Rectal smooth muscle tissue (tissue), 1 donor: ENCODE data around the gene NT5E.
A peak's percentile ranks its signal among the peaks of the same experiment; 100 is the strongest.

ENCODE experiments used
- H3K27ac ChIP-seq: one replicate; pipeline ENCODE4 v1.7.0; 2013; ENCODE audit warnings: low read depth, low read length, inconsistent platforms
- H3K27me3 ChIP-seq: one replicate; pipeline ENCODE4 v1.7.0; 2013; ENCODE audit warnings: low read length; ENCODE audit not compliant: control insufficient read depth, insufficient read depth
- H3K36me3 ChIP-seq: one replicate; pipeline ENCODE4 v1.7.0; 2013; ENCODE audit warnings: low read length; ENCODE audit not compliant: control insufficient read depth, insufficient read depth
- H3K4me1 ChIP-seq: one replicate; pipeline ENCODE4 v1.7.0; 2013; ENCODE audit warnings: low read length; ENCODE audit not compliant: control insufficient read depth, insufficient read depth
- H3K4me3 ChIP-seq: one replicate; pipeline ENCODE4 v1.7.0; 2013; ENCODE audit warnings: low read length
- H3K9ac ChIP-seq: one replicate; pipeline ENCODE4 v1.7.0; 2013; ENCODE audit warnings: low read length

NT5E gene

DNA sequence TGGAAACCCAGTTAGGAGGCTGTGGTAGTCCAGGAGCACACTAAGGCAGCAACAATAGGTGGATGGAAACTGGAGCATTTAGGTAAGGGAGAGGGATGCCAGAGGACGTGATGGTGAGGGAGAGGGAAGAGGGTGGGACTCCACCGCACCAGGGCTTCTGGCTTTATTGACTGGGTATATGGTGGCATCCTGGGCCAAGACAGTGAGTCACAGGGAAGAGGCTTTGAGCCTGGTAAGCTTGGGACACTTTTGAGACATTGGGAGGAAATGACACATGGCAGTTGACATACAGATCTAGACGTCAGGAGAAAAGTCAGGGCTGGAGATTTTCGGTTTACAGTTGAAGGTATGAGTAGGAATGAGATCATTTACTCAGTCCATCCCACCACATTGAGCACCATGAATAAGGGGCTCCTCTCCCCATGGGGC lies 14.9 kb downstream of the NT5E start:
- Histone ChIP-seq H3K4me3 (no peak overlapping the region), H3K27ac (no peak overlapping the region), H3K36me3 (peaks cover 3% of the 10 kb centered on the region), H3K4me1 (peaks cover 7% of the 10 kb centered on the region), H3K27me3 (no peaks in the 10 kb centered on the region), H3K9ac (no peak overlapping the region)

DNA sequence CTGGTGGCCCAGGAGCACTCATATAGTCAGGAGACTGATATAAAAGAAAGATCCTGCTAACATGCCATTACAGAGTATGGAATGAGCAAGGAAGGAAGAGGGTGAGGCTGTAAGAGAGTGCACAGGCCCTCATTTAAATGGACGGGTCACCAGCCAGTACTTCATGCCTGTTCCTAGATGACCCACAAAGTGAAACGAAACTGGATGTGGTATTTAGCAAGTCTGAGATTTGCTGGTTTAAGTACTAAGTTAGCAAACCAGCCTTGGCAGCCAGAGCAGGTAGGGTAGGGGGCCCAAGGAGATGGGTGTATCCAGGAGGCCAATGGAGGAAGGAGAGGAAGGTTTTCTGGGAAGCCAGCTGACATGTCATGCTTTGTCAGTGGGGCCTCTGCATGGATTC lies 15.9 kb downstream of the NT5E start:
- Histone ChIP-seq H3K27me3 (no peaks in the 10 kb centered on the region), H3K4me1 (peaks cover 7% of the 10 kb centered on the region), H3K4me3 (no peak overlapping the region), H3K27ac (no peak overlapping the region), H3K9ac (no peak overlapping the region), H3K36me3 (peaks cover 6% of the 10 kb centered on the region)

DNA sequence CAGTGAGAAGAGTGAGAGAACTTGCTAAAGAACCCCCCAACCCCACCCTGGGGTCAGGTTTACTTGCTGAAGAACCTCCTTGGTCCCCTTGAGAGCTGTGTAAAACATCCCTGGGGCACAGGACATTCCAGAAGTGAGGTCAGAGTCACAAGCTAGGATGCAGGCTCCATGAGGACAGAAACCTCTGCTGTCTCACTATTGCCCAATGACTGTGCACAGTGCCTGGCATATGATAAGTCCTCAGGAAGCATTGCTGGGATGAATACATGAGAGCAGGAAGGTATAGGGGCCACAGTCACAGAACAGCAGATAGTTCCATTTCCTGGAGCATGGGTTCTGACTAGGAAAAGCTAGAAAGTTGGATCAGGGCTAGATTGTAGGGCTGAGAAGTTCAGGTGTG lies 18.4 kb downstream of the NT5E start:
- H3K36me3 ChIP-seq = peaks cover 6% of the 10 kb centered on the region
- no peak overlapping the region for H3K27ac ChIP-seq
- no peaks in the 10 kb centered on the region for H3K4me1 ChIP-seq
- H3K4me3 ChIP-seq = no peak overlapping the region
- H3K9ac ChIP-seq = no peak overlapping the region
- H3K27me3 ChIP-seq = no peaks in the 10 kb centered on the region

DNA sequence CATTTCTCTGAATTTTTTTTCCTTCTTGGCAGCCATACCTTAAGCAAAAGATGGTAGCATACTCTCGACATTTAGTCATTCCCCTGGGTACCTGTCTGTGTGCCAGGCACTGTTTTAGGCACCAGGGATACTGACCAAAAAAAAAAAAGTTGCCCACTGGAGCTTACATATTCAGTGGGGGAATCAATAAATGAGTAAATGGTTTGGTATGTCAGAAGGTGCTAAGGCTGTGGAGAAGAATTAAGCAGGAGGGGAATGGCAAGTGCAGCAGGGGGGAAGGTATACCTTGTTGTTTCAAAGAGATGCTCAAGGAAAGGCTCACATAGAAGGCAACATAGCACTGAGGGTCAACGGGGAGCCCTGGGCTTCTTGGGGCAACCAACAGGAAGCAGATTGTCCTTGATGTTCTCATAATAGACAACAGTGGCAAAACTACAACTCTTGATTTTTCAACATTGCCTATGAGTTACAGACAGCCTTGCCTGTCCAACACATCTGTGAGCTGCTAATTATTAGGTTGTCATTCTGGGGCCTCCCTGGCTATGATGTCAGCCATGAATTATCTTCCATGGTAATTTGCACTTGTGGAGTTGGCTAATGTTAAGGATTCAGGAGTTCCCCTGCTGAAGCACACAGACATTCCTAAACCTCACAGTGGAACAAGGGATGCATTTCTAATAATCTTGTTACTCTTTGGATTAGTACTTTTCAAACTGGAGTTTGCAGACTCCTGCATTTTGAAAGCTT lies 19.6 kb downstream of the NT5E start:
- no peak overlapping the region for H3K4me3 ChIP-seq
- H3K9ac ChIP-seq = no peak overlapping the region
- no peak overlapping the region for H3K27ac ChIP-seq
- H3K36me3 ChIP-seq = peaks cover 6% of the 10 kb centered on the region
- H3K4me1 ChIP-seq = no peaks in the 10 kb centered on the region
- no peaks in the 10 kb centered on the region for H3K27me3 ChIP-seq

DNA sequence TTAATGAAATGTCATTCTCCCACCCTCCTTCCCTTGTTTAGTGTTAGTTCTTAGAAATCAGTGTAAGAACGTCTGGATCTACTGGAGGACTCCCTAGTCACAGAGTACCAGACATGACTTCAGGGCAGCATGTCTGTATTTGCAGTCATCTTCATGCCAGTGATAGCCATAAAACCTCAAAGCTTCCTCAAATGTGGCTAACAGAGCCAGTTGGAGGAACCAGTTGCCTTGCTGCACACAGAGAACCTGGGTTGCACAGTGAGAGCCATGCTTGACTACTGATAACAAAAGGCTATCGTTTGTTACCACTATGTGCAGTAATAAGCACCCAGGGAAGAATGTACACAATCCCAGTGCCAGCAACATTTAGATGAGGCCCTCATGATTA lies 20.1 kb downstream of the NT5E start:
- H3K4me1 ChIP-seq = no peaks in the 10 kb centered on the region
- no peak overlapping the region for H3K9ac ChIP-seq
- no peak overlapping the region for H3K27ac ChIP-seq
- peaks cover 6% of the 10 kb centered on the region for H3K36me3 ChIP-seq
- H3K27me3 ChIP-seq = no peaks in the 10 kb centered on the region
- H3K4me3 ChIP-seq = no peak overlapping the region

DNA sequence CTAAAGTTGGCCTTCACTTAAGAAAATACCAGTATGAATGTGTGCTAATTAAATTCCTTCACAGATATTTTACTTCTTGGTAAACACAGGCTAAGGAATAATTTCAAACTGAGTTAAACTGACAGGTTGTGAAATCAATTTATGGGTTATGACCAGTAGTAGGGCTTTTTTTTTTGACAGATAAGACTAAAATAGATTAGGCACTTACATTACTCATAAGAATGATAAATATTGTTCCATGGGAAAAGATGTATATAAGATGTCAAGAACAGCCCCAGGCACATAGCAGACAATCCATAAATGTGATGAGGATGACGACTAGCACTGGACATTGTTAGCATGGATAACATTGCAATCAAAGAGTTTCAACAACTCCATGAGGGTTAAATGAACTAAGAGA lies 22.9 kb downstream of the NT5E start:
- H3K4me1 ChIP-seq = no peaks in the 10 kb centered on the region
- no peak overlapping the region for H3K27ac ChIP-seq
- H3K27me3 ChIP-seq = no peaks in the 10 kb centered on the region
- H3K9ac ChIP-seq = no peak overlapping the region
- H3K36me3 ChIP-seq = peaks cover 8% of the 10 kb centered on the region
- no peak overlapping the region for H3K4me3 ChIP-seq

DNA sequence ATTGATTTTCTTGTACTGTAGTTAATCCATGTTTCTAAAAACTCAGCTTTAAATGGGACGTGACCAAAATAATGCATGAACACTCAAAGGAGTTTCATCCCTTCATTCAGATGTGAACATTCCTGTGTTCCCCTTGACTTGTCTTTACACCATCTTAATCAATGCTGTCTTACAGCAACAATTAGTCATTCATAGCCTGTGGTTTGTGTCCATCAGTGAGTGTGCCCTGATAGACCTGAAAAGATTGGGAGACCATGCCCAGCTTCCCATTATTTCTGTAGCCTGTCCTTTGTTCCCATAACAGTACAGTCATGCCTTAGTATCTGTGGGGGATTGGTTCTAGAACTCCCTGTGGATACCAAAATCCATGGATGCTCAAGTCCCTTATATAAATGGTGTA lies 23.9 kb downstream of the NT5E start:
- Histone ChIP-seq H3K27me3 (no peaks in the 10 kb centered on the region), H3K4me3 (no peak overlapping the region), H3K36me3 (peaks cover 4% of the 10 kb centered on the region), H3K9ac (no peak overlapping the region), H3K4me1 (no peaks in the 10 kb centered on the region), H3K27ac (no peak overlapping the region)

DNA sequence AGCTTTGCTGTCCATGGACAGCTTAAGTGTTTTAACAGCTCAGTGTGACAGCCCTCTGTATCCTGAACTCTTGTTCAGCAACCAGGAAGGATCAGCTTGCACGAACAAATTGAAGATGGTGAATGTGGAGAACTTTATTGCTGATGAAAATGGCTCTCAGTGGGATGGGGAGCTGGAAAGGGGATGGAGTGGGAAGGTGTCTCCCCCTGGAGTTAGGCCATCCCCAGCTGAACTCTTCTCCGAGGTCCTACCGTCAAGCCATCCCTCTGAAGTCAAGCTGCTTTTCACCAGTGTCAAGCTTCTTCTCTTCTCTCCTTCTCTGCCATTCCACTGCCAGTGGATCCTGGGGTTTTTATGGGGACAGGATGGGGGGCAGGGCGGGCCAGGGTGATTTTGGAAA lies 26.6 kb downstream of the NT5E start:
- Histone ChIP-seq H3K27me3 (no peaks in the 10 kb centered on the region), H3K4me3 (no peak overlapping the region), H3K36me3 (peaks cover 2% of the 10 kb centered on the region)

DNA sequence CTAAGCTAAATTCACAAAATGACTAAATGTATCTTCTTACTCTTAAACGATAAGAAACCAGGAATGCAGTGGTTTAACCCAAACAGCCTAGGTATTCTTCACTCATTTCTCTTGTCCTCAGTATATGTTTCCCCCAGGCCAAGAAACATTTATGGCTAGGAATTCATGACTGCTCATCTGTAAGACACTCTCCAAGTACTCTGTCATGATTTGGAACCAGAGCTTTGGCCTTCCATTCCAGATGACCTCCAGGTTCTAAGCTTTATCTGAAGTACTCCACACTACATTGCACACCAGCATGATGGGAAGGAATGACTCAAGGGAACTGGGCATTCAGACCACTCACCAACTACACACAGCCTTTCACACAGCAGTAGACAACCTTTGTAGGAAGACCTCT lies 29.3 kb downstream of the NT5E start:
- peaks cover 2% of the 10 kb centered on the region for H3K36me3 ChIP-seq
- H3K27ac ChIP-seq = no peak overlapping the region
- peaks cover 2% of the 10 kb centered on the region for H3K4me1 ChIP-seq
- no peaks in the 10 kb centered on the region for H3K27me3 ChIP-seq
- no peak overlapping the region for H3K4me3 ChIP-seq
- no peak overlapping the region for H3K9ac ChIP-seq

More for the DNA sequence above, 26.6 kb downstream of the NT5E start:
- Histone ChIP-seq H3K4me1 (no peaks in the 10 kb centered on the region), H3K27ac (no peak overlapping the region), H3K9ac (no peak overlapping the region)

DNA sequence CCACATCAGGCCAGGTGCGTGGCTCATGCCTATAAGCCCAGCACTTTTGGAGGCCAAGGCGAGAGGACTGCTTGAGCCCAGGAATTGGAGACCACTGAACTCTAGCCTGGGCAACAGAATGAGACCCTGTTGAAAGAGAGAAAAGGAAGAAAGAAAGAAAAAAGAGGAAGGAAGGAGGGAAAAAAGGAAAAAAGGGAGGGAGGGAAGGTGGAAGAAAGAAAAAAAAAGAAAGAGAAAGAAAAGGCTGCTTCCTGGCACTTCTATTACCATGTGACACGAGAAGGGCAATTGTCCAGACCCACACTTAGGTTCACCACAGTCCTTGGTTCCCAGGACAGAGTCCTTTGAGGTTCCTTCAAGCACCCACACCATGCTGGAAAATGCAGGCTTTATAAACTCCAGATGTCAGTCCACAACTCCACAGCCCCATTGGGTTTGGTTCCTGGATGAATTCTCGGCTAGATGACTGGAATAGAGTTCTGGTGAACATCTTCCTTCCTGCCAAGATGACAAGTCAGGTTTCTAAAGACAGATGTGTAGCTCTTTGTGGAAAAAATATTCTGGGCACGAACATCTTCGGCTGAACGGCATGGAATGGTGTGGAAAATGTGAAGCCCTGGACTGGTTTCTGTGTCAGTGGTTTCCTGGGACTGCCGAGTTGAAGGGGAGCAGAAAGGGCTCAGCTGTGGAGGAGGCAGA lies 32.5 kb downstream of the NT5E start:
- Histone ChIP-seq H3K4me3 (no peak overlapping the region), H3K36me3 (no peaks in the 10 kb centered on the region), H3K9ac (no peak overlapping the region), H3K27ac (peak overlapping the region; percentile 57), H3K27me3 (no peaks in the 10 kb centered on the region), H3K4me1 (peaks cover 2% of the 10 kb centered on the region)

DNA sequence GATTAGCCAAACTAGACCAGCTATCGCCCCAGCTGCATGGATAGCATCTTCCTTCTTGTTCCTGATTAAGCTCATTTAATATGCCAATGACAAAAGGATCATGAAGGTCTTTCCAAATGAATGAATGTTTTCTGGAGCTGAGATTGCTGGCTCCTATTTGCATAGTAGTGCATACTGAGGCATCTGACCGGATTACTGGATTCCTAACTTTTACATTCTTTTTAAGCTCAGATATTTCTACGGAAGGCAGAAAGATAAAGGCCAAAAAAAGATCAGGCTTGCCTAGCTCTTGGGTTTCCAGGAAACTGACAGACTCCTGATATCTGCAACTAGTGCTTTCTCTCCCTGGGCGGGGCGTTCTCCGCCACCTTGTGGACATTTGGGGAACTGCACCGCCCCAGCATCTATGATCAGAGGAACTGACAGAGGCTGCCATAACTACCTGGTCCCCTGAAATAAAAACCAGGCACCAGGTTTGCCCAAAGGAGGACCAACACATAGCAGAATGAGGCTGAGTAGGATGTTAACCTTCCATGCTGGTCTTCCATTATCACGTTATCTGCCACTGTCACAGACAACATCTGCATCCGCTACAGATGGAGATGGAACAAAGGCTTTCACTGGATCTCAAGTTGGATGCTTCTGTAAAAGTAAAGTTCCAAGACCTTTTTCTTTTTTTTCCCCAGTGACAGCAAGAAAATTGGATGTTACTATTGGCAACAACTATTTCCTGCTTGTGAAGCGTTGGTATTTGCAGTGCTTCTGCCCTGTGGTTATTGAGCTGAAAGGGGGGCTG lies 33.2 kb downstream of the NT5E start:
- H3K27me3 ChIP-seq = no peaks in the 10 kb centered on the region
- peaks cover 3% of the 10 kb centered on the region for H3K36me3 ChIP-seq
- no peak overlapping the region for H3K4me3 ChIP-seq
- no peak overlapping the region for H3K9ac ChIP-seq
- peak overlapping the region; percentile 52 for H3K27ac ChIP-seq
- peaks cover 2% of the 10 kb centered on the region for H3K4me1 ChIP-seq

DNA sequence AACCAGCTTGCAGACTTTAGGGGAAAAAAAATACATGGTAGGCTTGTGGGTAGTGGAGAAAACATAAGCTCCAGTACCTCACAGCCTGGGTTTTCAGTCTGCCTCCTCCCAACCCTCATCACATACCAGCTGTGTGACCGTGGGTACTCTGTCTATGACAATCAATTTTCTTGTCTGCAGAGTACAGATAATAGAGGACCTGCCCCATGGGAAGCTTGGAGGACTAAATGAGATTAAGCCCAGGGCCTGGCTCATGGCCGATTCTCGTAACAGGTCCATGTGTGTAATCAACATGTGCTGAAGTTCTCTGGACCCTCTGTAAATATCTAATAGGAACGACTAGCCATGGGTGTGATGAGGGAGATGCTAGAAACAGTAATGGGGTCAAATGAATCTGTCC lies 34.0 kb downstream of the NT5E start:
- no peak overlapping the region for H3K27ac ChIP-seq
- H3K36me3 ChIP-seq = peaks cover 5% of the 10 kb centered on the region
- H3K4me1 ChIP-seq = peaks cover 2% of the 10 kb centered on the region

More for the DNA sequence above, 34.0 kb downstream of the NT5E start:
- Histone ChIP-seq H3K27me3 (no peaks in the 10 kb centered on the region), H3K9ac (no peak overlapping the region), H3K4me3 (no peak overlapping the region)
